ENCODE data around the gene STXBP1. TPM values are rescaled to one million over a fixed set of nuclear protein-coding genes. Genes with fewer than 3 reads are reported as not detected.
A peak's percentile ranks its signal among the peaks of the same experiment; 100 is the strongest.

The STXBP1 gene
- total and polyA plus RNA-seq, 9 of the 15 experiments (the other 6 are each of a cell fraction or from before 2014, with no cell fraction given): 4.6 to 35.1 (median 9.7) TPM

- under 1% methylated on average over 41 of the region's 44 CpGs for WGBS (ENCODE audit: insufficient coverage, low coverage, missing lambda C conversion rate)
- no peaks in the 10 kb centered on the region for H3K27me3 ChIP-seq (ENCODE audit: control insufficient read depth in 2 of 2, insufficient read depth in 2 of 2, low read length in 2 of 2)
- H3K9me1 ChIP-seq (ENCODE audit: control insufficient read depth, insufficient read depth, low read length): peaks cover 4% of the 10 kb centered on the region
- peak overlapping the region; percentile 64 for H3K27ac ChIP-seq (ENCODE audit: extremely low read depth, low read depth, low read length)
- intact Hi-C loops (cut with micrococcal nuclease) (no loop called here), in situ Hi-C loops (cut with MboI) (no loop called here)
- TSS peak; percentile 82 for BruUV-seq (replicated peaks)
- H3K36me3 ChIP-seq (ENCODE audit: control insufficient read depth, insufficient read depth, low read length): no peaks in the 10 kb centered on the region
- no peaks in the 10 kb centered on the region for H3K9me3 ChIP-seq (replicated peaks; ENCODE audit: control insufficient read depth, insufficient read depth, low read depth, low read length)
- ATAC-seq: peak; percentile 15
- H3K4me1 ChIP-seq (replicated peaks in 1 of 2; ENCODE audit: control insufficient read depth in 2 of 2, insufficient read depth in 2 of 2, low read length in 2 of 2): peaks cover 4 to 55% of the 10 kb centered on the region in 2 experiments; a peak in 4 of 5 replicates
- H3K4me3 ChIP-seq: peak overlapping the region; percentile 74
- peak overlapping the region; percentile 87 for H3K4me2 ChIP-seq (ENCODE audit: insufficient read depth, low read length)
- FAIRE-seq: no peak
- CTCF ChIA-PET (ENCODE audit: low intra/inter-chr PET ratio): no interaction called here
- peaks cover 3% of the 10 kb centered on the region; the same call in 1 of the 2 replicates for H4K20me1 ChIP-seq (replicated peaks; ENCODE audit: control insufficient read depth, insufficient read depth, low read length)
- H3K9ac ChIP-seq (ENCODE audit: insufficient read depth in 1 of 2, low read depth in 2 of 2, low read length in 2 of 2): peak overlapping the region; percentile 69 to 98
- H3K79me2 ChIP-seq (ENCODE audit: control insufficient read depth, insufficient read depth, low read length): 0 out of 3 replicates have a peak, but pooled peaks cover 3% of the 10 kb centered on the region
- peak overlapping the region; percentile 99 for H2AFZ ChIP-seq (ENCODE audit: low read depth, low read length)
- DNase-seq (ENCODE audit: extremely low read depth in 1 of 4, low spot score in 3 of 4): peak in 2 of 4 experiments; percentile 49 to 54
- POLR2A ChIA-PET: interaction anchor here (0.6 to 1.3 kb wide), 7 partner anchors 10 to 176 kb away, joined by 3 to 7 read pairs (median 4); partner anchors contain the start of gene TOR2A
- TF ChIP-seq KAT7 (CRISPR knock-in tag; IDR thresholded peaks at IDR 0.05; ENCODE audit: borderline replicate concordance) (no peak), RBM39 (optimal IDR thresholded peaks at IDR 0.05; ENCODE audit: low read depth, low read length) (no peak), HDAC3 (IDR thresholded peaks at IDR 0.05; ENCODE audit: borderline replicate concordance, partially characterized antibody) (no peak), MAFG (tag; conservative IDR thresholded peaks at IDR 0.05) (no peak), COPS2 (conservative IDR thresholded peaks at IDR 0.05) (no peak), TCF7L2 (IDR thresholded peaks at IDR 0.05; ENCODE audit: low read depth, low read length) (no peak), SLC30A9 (CRISPR knock-in tag; IDR thresholded peaks at IDR 0.05) (no peak), BHLHE40 (IDR thresholded peaks at IDR 0.05; ENCODE audit: low read length) (peak; percentile 46; the same call in 1 of the 2 replicates), RUNX1 (IDR thresholded peaks at IDR 0.05; ENCODE audit: low read depth) (no peak), ZNF79 (CRISPR knock-in tag; IDR thresholded peaks at IDR 0.05; ENCODE audit: low read depth) (no peak), SIN3B (IDR thresholded peaks at IDR 0.05; ENCODE audit: low read depth) (no peak), ZBED1 (IDR thresholded peaks at IDR 0.05) (peak; percentile 37; the same call in 1 of the 2 replicates), TBL1XR1 (IDR thresholded peaks at IDR 0.05; ENCODE audit: low read length in 2 of 2) (no peak), GTF2F1 (IDR thresholded peaks at IDR 0.05; ENCODE audit: low read depth, low read length) (no peak), ARHGAP35 (IDR thresholded peaks at IDR 0.05; ENCODE audit: partially characterized antibody) (no peak), MED1 (CRISPR knock-in tag; IDR thresholded peaks at IDR 0.05; ENCODE audit: borderline replicate concordance) (no peak)
- TF ChIP-seq, protein P1, sequence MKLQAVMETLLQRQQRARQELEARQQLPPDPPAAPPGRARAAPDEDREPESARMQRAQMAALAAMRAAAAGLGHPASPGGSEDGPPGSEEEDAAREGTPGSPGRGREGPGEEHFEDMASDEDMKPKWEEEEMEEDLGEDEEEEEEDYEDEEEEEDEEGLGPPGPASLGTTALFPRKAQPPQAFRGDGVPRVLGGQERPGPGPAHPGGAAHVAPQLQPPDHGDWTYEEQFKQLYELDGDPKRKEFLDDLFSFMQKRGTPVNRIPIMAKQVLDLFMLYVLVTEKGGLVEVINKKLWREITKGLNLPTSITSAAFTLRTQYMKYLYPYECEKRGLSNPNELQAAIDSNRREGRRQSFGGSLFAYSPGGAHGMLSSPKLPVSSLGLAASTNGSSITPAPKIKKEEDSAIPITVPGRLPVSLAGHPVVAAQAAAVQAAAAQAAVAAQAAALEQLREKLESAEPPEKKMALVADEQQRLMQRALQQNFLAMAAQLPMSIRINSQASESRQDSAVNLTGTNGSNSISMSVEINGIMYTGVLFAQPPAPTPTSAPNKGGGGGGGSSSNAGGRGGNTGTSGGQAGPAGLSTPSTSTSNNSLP (IDR thresholded peaks at IDR 0.05; ENCODE audit: borderline replicate concordance, low read depth, low read length): no peak
- TF ChIP-seq, protein P2, sequence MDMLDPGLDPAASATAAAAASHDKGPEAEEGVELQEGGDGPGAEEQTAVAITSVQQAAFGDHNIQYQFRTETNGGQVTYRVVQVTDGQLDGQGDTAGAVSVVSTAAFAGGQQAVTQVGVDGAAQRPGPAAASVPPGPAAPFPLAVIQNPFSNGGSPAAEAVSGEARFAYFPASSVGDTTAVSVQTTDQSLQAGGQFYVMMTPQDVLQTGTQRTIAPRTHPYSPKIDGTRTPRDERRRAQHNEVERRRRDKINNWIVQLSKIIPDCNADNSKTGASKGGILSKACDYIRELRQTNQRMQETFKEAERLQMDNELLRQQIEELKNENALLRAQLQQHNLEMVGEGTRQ (CRISPR knock-in tag; IDR thresholded peaks at IDR 0.05): no peak
Observed at GRCh38 chr9:127714951-127715469, 102.9 kb downstream of the STXBP1 start.

All from K562 (cell line).